SK-N-SH (cell line): ENCODE results near the gene SSPN.

ENCODE experiments used
- CHD2 ChIP-seq: fragments of 150-350 bp; IDR thresholded peaks from 2 replicates; pipeline ENCODE4 v1.6.1; 2018; ENCODE audit warnings: low read length; ENCODE audit not compliant: partially characterized antibody
- CTCF ChIP-seq: fragments of 200-600 bp; sonication (generic); IDR thresholded peaks from 2 replicates; pipeline ENCODE4 v1.6.1; 2017; ENCODE audit warnings: antibody characterized with exemption, mild to moderate bottlenecking, moderate library complexity
- FOXM1 ChIP-seq: IDR thresholded peaks from 2 replicates; pipeline ENCODE4 v1.4.0; 2012; ENCODE audit warnings: low read depth, mild to moderate bottlenecking
- JUND ChIP-seq: IDR thresholded peaks from 2 replicates; pipeline ENCODE4 v1.4.0; 2012
- MAX ChIP-seq: IDR thresholded peaks from 2 replicates; pipeline ENCODE4 v1.4.0; 2012; ENCODE audit warnings: low read depth
- MXI1 ChIP-seq: IDR thresholded peaks from 2 replicates; pipeline ENCODE4 v1.6.1; 2012; ENCODE audit warnings: mild to moderate bottlenecking, low read depth, low read length, improper control_type of control experiment
- NFIC ChIP-seq: IDR thresholded peaks from 2 replicates; pipeline ENCODE4 v1.4.0; 2012; ENCODE audit warnings: borderline replicate concordance
- POLR2AphosphoS5 ChIP-seq: IDR thresholded peaks from 2 replicates; pipeline ENCODE4 v1.6.1; 2012; ENCODE audit warnings: low read depth, low read length
- REST ChIP-seq: IDR thresholded peaks from 2 replicates; pipeline ENCODE4 v1.6.1; 2012; ENCODE audit warnings: mild to moderate bottlenecking, low read depth, low read length, moderate library complexity
- RFX5 ChIP-seq: IDR thresholded peaks from 2 replicates; pipeline ENCODE4 v1.6.1; 2012; ENCODE audit warnings: mild to moderate bottlenecking, improper control_type of control experiment, low read length
- SIN3A ChIP-seq: IDR thresholded peaks from 2 replicates; pipeline ENCODE4 v1.6.1; 2012; ENCODE audit warnings: low read depth, mild to moderate bottlenecking, low read length, moderate library complexity, borderline replicate concordance
- SMC3 ChIP-seq: IDR thresholded peaks from 2 replicates; pipeline ENCODE4 v1.6.1; 2012; ENCODE audit warnings: low read depth, low read length, improper control_type of control experiment
- TAF1 ChIP-seq: IDR thresholded peaks from 2 replicates; pipeline ENCODE4 v1.6.1; 2012; ENCODE audit warnings: low read depth, mild to moderate bottlenecking, low read length, moderate library complexity, borderline replicate concordance
- USF2 ChIP-seq: fragments of 150-350 bp; IDR thresholded peaks from 2 replicates; pipeline ENCODE4 v1.6.1; 2017; ENCODE audit warnings: antibody characterized with exemption, low read length, low read depth, borderline replicate concordance

GRCh38 chr12:26250801-26251200, 55.4 kb downstream of the SSPN start:
- no peak for TF ChIP-seq SMC3
- no peak for TF ChIP-seq REST
- no peak for TF ChIP-seq CTCF
- no peak for TF ChIP-seq MXI1
- no peak for TF ChIP-seq TAF1
- TF ChIP-seq FOXM1 = no peak
- TF ChIP-seq MAX = no peak
- no peak; the same call in 1 of the 2 replicates for TF ChIP-seq NFIC
- no peak for TF ChIP-seq POLR2AphosphoS5
- no peak for TF ChIP-seq CHD2
- TF ChIP-seq USF2 = no peak
- no peak for TF ChIP-seq RFX5
- TF ChIP-seq SIN3A = no peak
- TF ChIP-seq JUND = no peak
